ENCODE measurements around the gene RPTOR. TPM values are rescaled to one million over a fixed set of nuclear protein-coding genes. Genes with fewer than 3 reads are reported as not detected.

RPTOR gene
- polyA plus RNA-seq, 1 of the 3 experiments (the other 2 are of a cell fraction) = 14.9 TPM

DNA sequence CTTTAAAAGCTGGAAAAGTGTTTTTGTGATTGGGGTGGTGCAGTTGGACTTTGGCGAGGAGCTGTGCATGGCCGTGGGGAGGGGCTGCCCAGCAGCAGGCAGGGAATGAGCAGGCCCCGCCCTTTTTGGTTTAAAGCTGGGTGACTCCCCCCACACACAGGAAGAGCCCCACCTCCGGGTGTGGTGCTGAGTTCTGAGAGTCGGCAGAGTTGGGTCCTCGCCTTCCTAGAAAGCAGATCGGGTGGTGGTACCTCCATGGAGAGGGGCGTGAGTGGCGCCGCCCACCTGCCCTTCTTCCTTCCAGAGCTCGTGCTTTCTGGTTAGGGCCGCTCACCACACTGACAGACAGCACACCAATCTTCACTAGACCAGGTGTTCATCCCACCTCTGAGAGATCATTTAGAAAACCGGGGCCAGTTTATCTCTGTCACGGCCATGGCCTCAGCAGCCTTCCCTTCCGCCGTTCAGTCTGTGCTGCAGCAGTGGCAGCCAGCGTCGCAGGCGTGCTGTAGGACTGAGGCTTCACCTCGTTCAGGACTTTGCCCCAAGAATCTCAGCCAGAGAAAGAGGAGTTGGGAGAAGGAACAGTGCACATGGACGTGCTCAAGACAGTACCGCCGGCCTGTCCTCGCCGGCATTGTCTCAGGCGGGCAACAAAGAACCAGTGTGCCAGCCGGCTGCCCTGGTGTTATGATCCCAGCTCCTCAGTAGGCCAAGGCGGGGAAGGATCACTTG is 303.0 kb downstream of the RPTOR start:
- Histone ChIP-seq H3F3A (replicated peaks; ENCODE audit: insufficient read depth) (no peaks in the 10 kb centered on the region), H2AFZ (ENCODE audit: low read depth) (no peak overlapping the region), H3K27me3 (ENCODE audit: insufficient read depth) (no peaks in the 10 kb centered on the region), H3K79me2 (ENCODE audit: insufficient read depth) (no peaks in the 10 kb centered on the region), H3K4me1 (ENCODE audit: control insufficient read depth in 1 of 2, insufficient read depth in 2 of 2, low read depth in 1 of 2, low read length in 1 of 2) (no peaks in the 10 kb centered on the region), H3K36me3 (replicated peaks in 1 of 2; ENCODE audit: control insufficient read depth in 1 of 2, insufficient read depth in 2 of 2, low read length in 1 of 2) (peaks cover 0 to 23% of the 10 kb centered on the region in 2 experiments), H3K27ac (ENCODE audit: low read depth in 2 of 2, low read length in 1 of 2) (no peak overlapping the region), H3K4me2 (no peak overlapping the region), H3K9ac (no peak overlapping the region), H3K9me3 (no peaks in the 10 kb centered on the region), H4K20me1 (ENCODE audit: insufficient read depth) (no peaks in the 10 kb centered on the region), H3K9me2 (no peaks in the 10 kb centered on the region), H3K4me3 (ENCODE audit: low read depth in 2 of 2, low read length in 1 of 2) (no peak overlapping the region)
- 93% methylated on average over 26 of the region's 28 CpGs for WGBS (ENCODE audit: low lambda C conversion rate)
- DNase-seq = no peak
- ChIA-PET CTCF (no interaction called here), POLR2A (no interaction called here)
- TF ChIP-seq CTCF (IDR thresholded peaks at IDR 0.05) (no peak), TAF1 (IDR thresholded peaks at IDR 0.05; ENCODE audit: borderline replicate concordance, low read depth, low read length) (no peak), PBX3 (IDR thresholded peaks at IDR 0.05) (no peak), FOXM1 (IDR thresholded peaks at IDR 0.05; ENCODE audit: low read depth) (no peak), ELF1 (IDR thresholded peaks at IDR 0.05) (no peak), GATA2 (CRISPR knock-in tag; IDR thresholded peaks at IDR 0.05) (no peak)
- TF ChIP-seq, protein P1, sequence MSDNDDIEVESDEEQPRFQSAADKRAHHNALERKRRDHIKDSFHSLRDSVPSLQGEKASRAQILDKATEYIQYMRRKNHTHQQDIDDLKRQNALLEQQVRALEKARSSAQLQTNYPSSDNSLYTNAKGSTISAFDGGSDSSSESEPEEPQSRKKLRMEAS (IDR thresholded peaks at IDR 0.05; ENCODE audit: low read depth) = no peak

- 95% methylated on average over 21 of the region's 21 CpGs for WGBS (ENCODE audit: low lambda C conversion rate)
- H2AFZ ChIP-seq (ENCODE audit: low read depth) = no peak overlapping the region
- no peaks in the 10 kb centered on the region for H3K4me1 ChIP-seq (ENCODE audit: control insufficient read depth in 1 of 2, insufficient read depth in 2 of 2, low read depth in 1 of 2, low read length in 1 of 2)
- no peaks in the 10 kb centered on the region for H3K79me2 ChIP-seq (ENCODE audit: insufficient read depth)
- DNase-seq = no peak
- no peak overlapping the region for H3K4me2 ChIP-seq
- ChIA-PET POLR2A (no interaction called here), CTCF (interaction anchor here (0.9 kb wide), 1 partner anchor 10 kb away, joined by 4 read pairs; no protein-coding TSS in a partner anchor)
- H3K27me3 ChIP-seq (ENCODE audit: insufficient read depth) = no peaks in the 10 kb centered on the region
- H3F3A ChIP-seq (replicated peaks; ENCODE audit: insufficient read depth) = no peaks in the 10 kb centered on the region
- no peaks in the 10 kb centered on the region for H3K9me2 ChIP-seq
- H3K9ac ChIP-seq = no peak overlapping the region
- TF ChIP-seq GABPA (IDR thresholded peaks at IDR 0.05; ENCODE audit: low read depth) (no peak), RXRA (IDR thresholded peaks at IDR 0.05; ENCODE audit: borderline replicate concordance, low read depth) (no peak), TEAD4 (IDR thresholded peaks at IDR 0.05; ENCODE audit: borderline replicate concordance, insufficient read depth) (no peak)
- no peaks in the 10 kb centered on the region for H4K20me1 ChIP-seq (ENCODE audit: insufficient read depth)
- H3K9me3 ChIP-seq = no peaks in the 10 kb centered on the region
- no peak overlapping the region for H3K4me3 ChIP-seq (ENCODE audit: low read depth in 2 of 2, low read length in 1 of 2)
- peaks cover 0 to 19% of the 10 kb centered on the region in 2 experiments for H3K36me3 ChIP-seq (replicated peaks in 1 of 2; ENCODE audit: control insufficient read depth in 1 of 2, insufficient read depth in 2 of 2, low read length in 1 of 2)
- no peak overlapping the region for H3K27ac ChIP-seq (ENCODE audit: low read depth in 2 of 2, low read length in 1 of 2)
These were observed 303.9 kb downstream of the RPTOR start for GRCh38 chr17:80848449-80849102.
